ENCODE measurements around the gene PRSS35. TPM values are rescaled to one million over a fixed set of nuclear protein-coding genes. Genes with fewer than 3 reads are reported as not detected.

Gene PRSS35
- total RNA-seq, 1 experiment from 2014 or later, result 1.7 TPM

GRCh38 chr6:83518816-83519480 is 6.6 kb downstream of the PRSS35 start:
- H3K4me3 Mint-ChIP-seq, result no peak overlapping the region
- Histone ChIP-seq H3K27me3 (ENCODE audit: insufficient read depth, low read length) (no peaks in the 10 kb centered on the region), H3K56ac (ENCODE audit: insufficient read length, low read depth, low read length) (no peak overlapping the region), H4K8ac (replicated peaks; ENCODE audit: insufficient read length, low read depth, low read length) (no peak overlapping the region), H2BK5ac (ENCODE audit: insufficient read length, low read length) (no peak overlapping the region), H3K23me2 (ENCODE audit: insufficient read length, low read depth, low read length, poor library complexity, severe bottlenecking) (no peaks in the 10 kb centered on the region), H3K79me2 (ENCODE audit: insufficient read depth, low read length) (no peaks in the 10 kb centered on the region), H3K4me1 (ENCODE audit: insufficient read depth, low read length) (peaks cover 4% of the 10 kb centered on the region), H3T11ph (ENCODE audit: low read length) (no peak overlapping the region), H2BK12ac (ENCODE audit: insufficient read length, low read depth, low read length) (no peak overlapping the region), H3K18ac (ENCODE audit: insufficient read length, low read depth, low read length) (no peak overlapping the region), H3K79me1 (ENCODE audit: insufficient read depth, low read depth, low read length, poor library complexity, severe bottlenecking) (no peaks in the 10 kb centered on the region), H3K27ac (ENCODE audit: insufficient read length, low read depth, low read length) (no peak overlapping the region), H4K91ac (ENCODE audit: insufficient read length, low read depth, low read length) (no peak overlapping the region), H3K23ac (ENCODE audit: insufficient read length, low read depth, low read length) (no peak overlapping the region), H2BK20ac (ENCODE audit: low read depth, low read length, poor library complexity, severe bottlenecking) (no peak overlapping the region), H4K20me1 (ENCODE audit: control insufficient read depth, insufficient read depth, insufficient read length) (no peaks in the 10 kb centered on the region), H3K4me2 (ENCODE audit: insufficient read depth, insufficient read length, low read length) (no peak overlapping the region), H3K9me3 (ENCODE audit: control insufficient read depth, low read depth, low read length) (no peaks in the 10 kb centered on the region), H2BK15ac (ENCODE audit: low read depth, low read length) (no peak overlapping the region), H2BK120ac (ENCODE audit: low read depth, low read length, poor library complexity, severe bottlenecking) (no peak overlapping the region), H3K4ac (ENCODE audit: low read depth, low read length) (no peak overlapping the region), H3K14ac (ENCODE audit: insufficient read depth, low read length) (no peak overlapping the region), H3K9ac (ENCODE audit: extremely low read depth, insufficient read length, low read length) (no peak overlapping the region), H4K5ac (ENCODE audit: insufficient read length, low read depth, low read length) (no peak overlapping the region), H2AK5ac (ENCODE audit: insufficient read length, low read length) (no peak overlapping the region), H2AFZ (ENCODE audit: low read length) (no peak overlapping the region)
- no peaks in the 10 kb centered on the region; a peak in 1 of 7 replicates for H3K36me3 Mint-ChIP-seq (ENCODE audit: insufficient read depth in 1 of 3, low read depth in 3 of 3)
- TF ChIP-seq CTCF (conservative IDR thresholded peaks at IDR 0.05), result peak; percentile 46; the same call in 2 of the 3 replicates
- H3K4me1 Mint-ChIP-seq, result peaks cover 15 to 23% of the 10 kb centered on the region in 2 experiments
- H3K9me3 Mint-ChIP-seq, result no peaks in the 10 kb centered on the region; a peak in 2 of 5 replicates
- no peak for DNase-seq
- no CpG with 5 or more reads among the region's 4 CpGs for WGBS (ENCODE audit: extremely low coverage, insufficient read length, low lambda C conversion rate)
- H3K27ac Mint-ChIP-seq, result peak overlapping the region in 1 of 3 experiments; percentile 38; a peak in 2 of 7 replicates
- no peaks in the 10 kb centered on the region for H3K27me3 Mint-ChIP-seq (ENCODE audit: low read depth)
